NT2/D1 (cell line): ENCODE measurements around the gene SHOC1.

Source experiments
- YY1 ChIP-seq: IDR thresholded peaks from 2 replicates; pipeline ENCODE4 v1.6.1; 2011; ENCODE audit not compliant: insufficient read length, insufficient read depth
- ZNF274 ChIP-seq: IDR thresholded peaks from 2 replicates; pipeline ENCODE4 v1.6.1; 2011; ENCODE audit warnings: mild to moderate bottlenecking, low read depth, low read length

- TF ChIP-seq YY1 (no peak), ZNF274 (no peak)
These were observed 16.2 kb upstream of the SHOC1 start for GRCh38 chr9:111810908-111811307.
